Activated CD4-positive, alpha-beta T cell treated with anti-CD3 and anti-CD28 coated beads, Interleukin-2, Interleukin-4, amounts not matched to agents 100 ng/mL and 50 ng/mL, durations not matched to agents 16 hours and 8 hours (primary cell): Measurements from ENCODE around the gene TRIM47.

Experiments used
- DNase-seq: peaks from one replicate; pipeline ENCODE4 v3.0.0-alpha.2; 2020; ENCODE audit warnings: low spot score

The TRIM47 gene

GRCh38 chr17:75846692-75847613 is 31.4 kb downstream of the TRIM47 start:
- DNase-seq: no peak

- DNase-seq: no peak
These were observed 32.3 kb downstream of the TRIM47 start for GRCh38 chr17:75845933-75846691.

- DNase-seq: peak; percentile 74
These were observed 33.2 kb downstream of the TRIM47 start for GRCh38 chr17:75845058-75845711.

GRCh38 chr17:75844530-75845057 is 33.8 kb downstream of the TRIM47 start:
- DNase-seq: no peak

GRCh38 chr17:75843577-75844529 is 34.5 kb downstream of the TRIM47 start, which contains the start of gene UNC13D:
UNC13D (minus strand) TSS chr17:75844404; CDS start chr17:75844337, 67 bp downstream.
- DNase-seq: peak; percentile 64

DNA sequence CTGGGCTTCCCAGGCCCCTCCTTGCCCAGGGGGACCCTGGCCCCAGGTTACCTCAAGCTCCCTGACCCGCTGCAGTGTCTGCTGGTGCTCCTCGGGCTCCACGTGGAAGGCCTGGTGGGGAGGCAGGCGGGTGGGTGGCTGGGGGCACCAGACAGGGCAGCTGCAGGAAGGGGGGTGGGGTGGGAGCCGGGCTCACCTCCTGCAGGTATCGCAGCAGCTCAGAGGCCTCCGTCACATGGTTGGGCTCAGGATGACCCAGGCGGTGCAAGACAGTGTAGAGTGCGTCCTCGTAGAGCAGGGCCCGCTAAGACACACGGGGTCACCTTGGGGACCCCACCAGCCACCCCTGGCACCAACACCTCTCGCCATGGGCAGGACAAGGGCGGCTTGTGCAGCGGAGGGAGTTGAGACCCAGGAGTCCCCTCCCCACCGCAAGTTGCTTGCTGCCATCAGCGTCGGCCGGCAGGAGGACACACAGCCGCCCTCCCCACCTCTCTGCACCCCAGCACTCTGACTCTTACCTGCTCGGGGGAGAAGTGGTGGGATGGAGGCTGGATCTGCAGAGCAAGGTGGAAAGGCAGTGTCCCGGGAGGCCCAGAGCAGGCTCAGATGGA is 35.3 kb downstream of the TRIM47 start:
- DNase-seq: peak; percentile 25

GRCh38 chr17:75842411-75842810 is 36.0 kb downstream of the TRIM47 start:
- DNase-seq: no peak

- no peak for DNase-seq
These were observed 37.6 kb downstream of the TRIM47 start for GRCh38 chr17:75840799-75841164.

DNA sequence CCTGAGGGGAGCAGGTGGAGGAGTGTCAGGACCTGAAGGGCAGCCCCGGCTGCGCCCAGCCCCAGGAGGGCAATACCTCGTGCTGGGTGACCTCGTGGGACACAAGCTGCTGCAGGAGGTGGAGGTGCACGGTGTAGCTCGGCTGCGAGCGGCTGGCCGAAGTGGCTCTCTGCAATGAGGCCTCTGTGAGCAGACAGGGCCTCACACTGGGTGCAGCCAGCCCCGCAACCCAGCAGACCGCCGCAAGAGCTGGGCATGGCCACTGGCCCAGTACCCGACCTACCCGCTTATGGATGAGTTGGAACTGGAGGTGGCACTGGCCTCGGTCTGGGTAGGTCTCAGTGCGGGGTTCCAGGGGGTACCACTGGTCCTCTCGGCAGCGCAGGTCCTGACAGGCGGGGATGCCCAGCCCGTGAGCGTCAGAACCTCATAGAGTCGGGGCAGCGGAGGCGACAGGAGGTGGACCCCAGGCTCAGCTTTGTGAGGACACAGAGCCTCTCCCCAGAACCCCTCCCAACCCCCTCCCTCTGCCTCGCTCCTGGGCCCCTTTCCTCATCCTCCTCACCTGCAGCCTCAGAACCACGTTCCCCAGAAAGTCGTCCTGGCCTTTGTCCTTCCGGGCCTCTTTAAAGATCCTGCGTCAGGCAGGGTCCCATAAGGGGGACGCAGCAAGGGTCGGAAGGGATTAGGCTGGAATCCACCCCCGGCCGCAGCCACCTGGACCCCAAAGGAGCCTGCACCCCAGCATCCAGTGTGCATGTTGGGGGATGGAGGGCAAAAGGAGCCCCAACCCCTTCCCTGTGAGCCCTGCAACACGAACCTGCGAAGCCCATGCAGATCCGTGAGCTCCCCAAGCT is 38.2 kb downstream of the TRIM47 start:
- no peak for DNase-seq

- no peak for DNase-seq
These were observed 40.0 kb downstream of the TRIM47 start for GRCh38 chr17:75838410-75838809.

DNA sequence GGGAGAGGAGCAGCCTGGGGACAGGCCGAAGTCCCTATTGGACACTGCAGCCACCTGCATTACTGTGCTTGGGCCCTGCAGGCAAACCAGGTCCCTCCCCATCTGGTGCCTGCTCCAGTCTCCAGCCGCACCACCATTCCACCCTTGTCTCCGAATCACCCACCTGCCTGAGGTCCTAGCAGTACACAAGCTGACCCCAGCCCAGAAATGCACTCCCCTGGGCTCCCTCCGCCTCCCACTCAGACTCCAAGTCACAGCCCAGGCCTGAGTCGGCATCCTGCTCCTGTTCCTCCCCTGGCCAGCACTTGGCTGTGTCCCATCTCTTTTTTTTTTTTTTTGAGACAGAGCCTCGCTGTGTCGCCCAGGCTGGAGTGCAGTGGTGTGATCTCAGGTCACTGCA is 40.5 kb downstream of the TRIM47 start:
- DNase-seq: no peak

DNA sequence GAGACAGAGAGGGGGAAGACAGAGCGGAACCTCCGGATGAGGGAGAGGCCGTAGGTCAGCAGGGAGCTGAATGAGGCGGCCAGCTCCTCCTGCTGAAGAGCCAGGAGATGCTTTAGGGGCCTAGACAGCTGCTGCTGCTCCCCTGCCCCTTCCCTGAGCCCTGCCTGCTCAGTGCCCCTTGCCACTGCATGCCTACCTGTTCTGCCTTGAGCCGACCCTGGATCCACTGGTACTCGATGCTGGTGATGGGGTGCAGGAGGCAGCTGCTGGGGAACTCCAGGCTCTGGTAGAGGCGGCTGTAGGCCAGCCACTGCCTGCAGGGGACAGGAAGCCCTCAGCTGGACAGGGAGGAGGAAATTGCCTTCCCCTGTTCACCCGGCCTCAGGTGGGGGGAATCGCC is 41.8 kb downstream of the TRIM47 start:
- DNase-seq: no peak

GRCh38 chr17:75835654-75835987 is 42.8 kb downstream of the TRIM47 start:
- DNase-seq: no peak

GRCh38 chr17:75834928-75835653 is 43.3 kb downstream of the TRIM47 start:
- DNase-seq: no peak

- no peak for DNase-seq
These were observed 44.0 kb downstream of the TRIM47 start for GRCh38 chr17:75834279-75834920.

DNA sequence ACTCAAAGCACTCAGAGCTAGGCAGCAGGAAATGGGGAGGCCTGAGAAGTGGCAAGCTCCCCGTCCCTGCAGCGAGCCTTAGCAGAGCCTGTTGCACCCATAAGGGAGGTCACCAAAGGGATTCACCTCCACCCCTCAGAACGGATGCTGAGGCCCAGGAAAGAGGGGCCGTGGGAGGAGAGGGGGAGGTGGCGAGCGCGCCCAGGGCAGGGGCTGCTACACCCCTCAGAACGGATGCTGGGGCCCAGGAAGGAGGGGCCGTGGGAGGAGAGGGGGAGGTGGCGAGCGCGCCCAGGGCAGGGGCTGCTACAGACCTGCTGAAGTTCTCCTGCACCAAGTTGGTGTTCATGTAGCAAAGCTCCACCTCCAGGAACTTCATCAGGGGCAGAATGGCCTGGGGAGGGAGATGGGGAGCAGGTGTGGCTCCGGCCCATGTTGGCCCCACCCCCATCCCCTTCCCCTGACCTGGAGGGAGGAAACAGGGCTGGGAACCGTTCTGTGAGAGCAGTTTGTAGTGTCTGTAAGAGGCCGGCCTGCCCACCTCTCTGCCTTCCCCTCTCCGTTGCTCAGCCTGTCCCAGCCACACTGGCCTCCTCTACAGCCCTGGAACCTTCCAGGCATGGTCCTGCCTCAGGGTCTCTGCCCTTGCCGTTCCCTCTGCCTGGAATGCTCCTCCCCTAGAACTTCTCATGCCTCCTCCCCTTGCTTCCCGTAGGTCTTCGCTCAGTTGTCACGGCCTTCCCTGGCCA is 45.6 kb downstream of the TRIM47 start:
- DNase-seq: peak; percentile 32

GRCh38 chr17:75832164-75832651 is 46.2 kb downstream of the TRIM47 start:
- DNase-seq: peak; percentile 42
